NCI-H1694 treated with DMSO at 0.1 percent for 48 hours (cell line): Measurements from ENCODE around the gene HIRA.
"Not testable (repeated sequence)": the region's sequence is repeated elsewhere in the genome, so short reads cannot be mapped to it uniquely, and the experiment has no call there.

Experiments used
- DNase-seq: peaks from one replicate; lab custom pipeline; 2025; lab: John Stamatoyannopoulos, UW

The HIRA gene

DNA sequence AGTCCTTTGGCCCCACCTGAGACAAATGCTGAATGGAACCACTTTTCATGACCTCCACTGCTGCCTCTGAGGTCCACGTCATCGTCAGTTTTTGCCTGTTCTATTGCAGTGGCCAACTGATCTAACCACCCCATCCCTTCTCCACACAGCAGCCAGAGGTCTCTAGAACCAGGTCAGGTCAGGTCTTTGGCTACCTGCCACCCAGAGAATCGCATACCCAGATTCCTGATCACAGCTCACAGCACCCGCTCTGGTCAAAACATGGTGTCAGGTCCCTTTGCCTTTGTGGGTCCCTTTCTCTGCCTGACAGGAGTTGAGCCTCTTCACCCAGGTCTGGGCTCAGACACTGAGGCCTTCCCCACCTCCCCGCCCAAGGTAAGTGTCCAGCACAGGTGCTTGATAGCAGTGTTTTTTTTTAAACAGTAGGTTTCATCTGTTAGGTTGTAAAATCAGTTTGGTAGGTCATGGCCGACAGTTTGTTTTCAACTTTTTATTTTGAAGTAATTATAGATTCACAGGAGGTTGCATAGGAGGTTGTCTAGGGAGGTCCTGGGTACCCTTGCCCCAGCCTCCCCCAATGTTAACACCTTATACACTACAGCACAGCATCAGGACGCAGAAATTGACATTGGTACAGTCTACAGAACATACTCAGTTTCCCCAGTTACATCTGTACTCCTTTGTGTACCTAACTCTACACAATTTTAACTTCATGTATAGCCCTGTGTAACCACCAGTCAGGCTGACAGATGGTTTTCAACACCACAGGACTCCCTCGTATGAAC lies 9.1 kb upstream of the HIRA start:
- DNase-seq, result no peak

DNA sequence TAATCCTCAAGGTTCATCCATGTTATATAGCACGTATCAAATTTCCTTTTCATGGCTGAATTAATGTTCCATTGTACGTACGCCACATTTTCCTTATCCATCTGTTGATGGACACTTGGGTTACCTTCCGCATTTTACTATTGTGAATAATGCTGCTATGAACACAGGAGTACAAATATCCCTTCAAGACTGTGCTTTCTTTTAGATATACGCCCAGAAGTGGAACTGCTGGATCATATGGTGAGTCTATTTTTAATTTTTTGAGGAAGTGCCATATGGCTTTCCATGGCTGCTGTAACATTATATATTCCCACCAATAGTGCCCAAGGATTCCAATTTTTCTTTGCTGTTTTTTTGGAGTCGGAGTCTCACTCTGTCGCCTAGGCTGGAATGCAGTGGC lies 6.8 kb upstream of the HIRA start:
- DNase-seq, result peak; percentile 31

DNA sequence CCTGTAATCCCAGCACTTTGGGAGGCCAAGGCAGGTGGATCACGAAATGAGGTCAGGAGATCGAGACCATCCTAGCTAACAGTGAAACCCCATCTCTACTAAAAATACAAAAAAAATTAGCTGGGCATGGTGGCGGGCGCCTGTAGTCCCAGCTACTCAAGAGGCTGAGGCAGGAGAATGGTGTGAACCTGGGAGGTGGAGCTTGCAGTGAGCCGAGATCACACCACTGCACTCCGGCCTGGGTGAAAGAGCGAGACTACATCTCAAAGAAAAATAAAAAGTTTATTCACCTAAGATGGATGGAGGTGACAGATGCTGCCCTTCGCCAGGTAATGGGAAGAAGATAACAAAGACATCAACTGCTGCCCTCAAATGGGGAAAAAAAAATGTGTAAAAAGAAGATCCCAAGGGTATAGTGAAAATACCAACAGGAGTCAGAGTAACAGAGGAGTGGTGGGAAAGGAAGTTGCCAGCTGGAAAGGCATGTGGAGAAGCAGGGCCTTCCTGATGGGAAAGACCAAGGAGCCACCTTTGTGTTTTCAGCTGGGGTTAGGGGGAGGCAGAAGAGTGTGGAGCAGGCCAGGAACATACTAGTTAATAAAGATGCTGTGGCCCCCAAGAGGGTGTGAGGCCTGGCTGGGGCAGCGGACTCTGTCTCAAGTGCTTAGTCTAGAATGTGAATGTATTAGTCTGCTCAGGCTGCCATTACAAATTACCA lies 5.1 kb upstream of the HIRA start:
- not testable (repeated sequence) for DNase-seq

DNA sequence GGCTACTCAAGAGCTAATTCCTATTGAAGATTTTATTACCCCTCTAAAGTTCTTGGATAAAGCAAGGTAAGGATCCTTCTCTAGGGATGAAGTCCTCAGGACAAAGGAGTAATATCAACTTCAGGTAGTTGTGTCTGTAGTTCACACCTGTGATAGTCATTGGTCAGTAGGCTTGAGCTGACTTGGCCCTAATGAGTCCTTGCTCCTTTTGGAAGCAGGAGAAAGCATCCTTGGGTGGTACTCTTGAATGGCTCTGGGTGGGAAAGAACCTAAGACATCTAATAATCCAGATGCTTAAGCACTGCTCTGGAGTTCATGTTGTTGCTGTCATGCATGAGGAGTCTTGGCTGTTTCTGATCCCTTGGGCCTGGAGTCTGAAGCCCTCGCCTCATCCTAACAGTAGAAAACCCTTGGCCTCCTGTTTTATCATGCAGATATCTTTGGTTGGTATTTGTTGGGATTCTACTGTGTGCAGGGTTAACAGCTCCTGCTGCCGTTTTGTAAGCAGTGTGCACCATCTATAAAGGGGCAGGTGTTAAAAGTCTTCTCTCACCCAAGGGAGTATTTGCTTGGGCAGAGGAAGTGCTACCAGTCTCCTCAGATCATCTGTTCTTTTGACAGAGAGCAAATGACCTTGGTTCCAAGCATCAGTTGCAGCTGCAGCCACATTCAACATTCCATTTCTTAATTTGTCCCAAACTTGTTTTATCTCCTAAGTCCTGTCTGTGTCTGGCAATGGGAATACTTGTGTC lies 3.5 kb upstream of the HIRA start:
- DNase-seq, result no peak

DNA sequence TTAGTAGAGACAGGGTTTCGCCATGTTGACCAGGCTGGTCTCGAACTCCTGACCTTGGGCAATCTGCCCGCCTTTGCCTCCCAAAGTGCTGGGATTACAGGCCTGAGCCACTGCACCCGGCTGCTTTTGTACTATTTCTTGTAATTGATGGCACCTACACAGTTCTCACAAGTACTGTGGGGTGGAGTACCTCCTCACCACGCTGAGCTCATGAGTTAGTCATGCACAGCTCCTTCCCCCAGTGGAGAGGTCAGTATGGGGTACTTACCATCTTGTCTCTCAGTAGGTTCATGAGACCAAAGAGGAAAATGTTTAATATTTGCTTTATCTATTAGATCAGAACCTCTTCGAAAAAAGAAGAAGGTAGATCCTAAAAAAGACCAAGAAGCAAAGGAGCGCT lies 2.9 kb upstream of the HIRA start:
- DNase-seq, result no peak

DNA sequence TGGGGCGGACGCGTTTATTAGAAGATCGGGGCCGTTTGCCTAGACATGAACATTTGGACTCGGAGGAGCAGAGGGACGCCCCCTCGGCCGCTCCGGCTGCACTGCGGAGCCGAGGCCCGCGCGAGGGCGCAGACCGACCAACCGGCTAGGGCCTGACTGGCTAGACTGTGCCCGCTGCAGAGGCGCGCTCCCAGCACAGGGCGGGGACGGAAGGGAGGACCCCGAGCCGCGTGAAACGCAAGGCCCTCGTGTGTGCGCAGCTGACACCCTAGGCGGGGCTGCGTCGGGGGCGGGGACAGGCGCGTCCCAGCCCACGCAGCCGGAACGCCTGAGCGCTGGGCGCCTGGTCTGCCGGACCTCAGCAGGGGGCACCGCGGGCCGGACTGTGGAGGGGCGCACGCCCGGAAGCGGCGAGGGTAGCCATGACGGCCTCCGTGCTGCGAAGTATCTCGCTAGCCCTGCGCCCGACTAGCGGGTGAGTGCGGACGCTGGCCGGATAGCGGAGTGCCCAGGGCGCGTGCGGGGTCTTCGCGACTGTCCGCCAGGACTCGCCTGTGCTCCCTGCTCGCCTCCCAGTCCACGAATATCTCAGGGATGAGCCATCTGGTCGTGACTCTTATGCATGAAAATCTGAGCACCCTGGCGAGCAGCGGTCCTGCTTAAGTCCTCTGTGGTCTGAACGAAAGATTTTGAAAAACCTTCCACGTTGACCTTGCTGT lies 759 bp upstream of the HIRA start, which contains the start of gene MRPL40:
TSS of gene MRPL40 (plus strand) at position 413 of the 719 bp plus-strand sequence. CDS start at position 423, 10 bp downstream.
- peak; percentile 72 for DNase-seq

DNA sequence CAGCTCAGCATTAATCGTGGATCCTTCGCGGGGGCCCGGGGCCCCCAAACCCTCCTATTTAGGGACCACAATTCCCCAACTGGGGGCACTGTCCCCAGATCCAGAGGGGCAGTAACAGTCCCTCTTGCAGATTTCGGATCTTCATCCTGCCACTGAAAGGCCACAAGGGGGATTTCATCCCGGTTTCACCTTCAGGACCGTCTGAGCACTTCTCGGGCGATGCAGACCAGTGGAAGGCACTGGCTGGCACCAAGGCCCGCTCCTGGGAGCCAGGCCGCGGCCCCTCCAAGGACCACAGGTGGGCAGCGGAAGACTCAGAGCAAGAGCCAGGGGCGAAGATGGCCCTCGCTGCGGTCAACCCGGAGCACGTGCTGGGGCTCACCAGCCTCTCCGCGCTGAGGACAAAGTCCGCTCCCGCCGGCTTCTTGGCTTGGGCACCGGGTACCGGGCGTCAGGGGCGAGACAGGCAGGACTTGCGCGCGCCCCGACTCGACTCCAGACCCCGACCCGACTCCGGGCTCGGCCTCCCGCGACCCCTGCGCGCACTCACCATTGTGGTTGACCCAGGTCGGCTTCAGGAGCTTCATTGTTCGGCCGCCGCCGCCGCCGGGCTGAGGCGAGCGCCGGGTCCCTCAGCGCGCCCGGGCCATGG lies 517 bp downstream of the HIRA start:
- DNase-seq, result no peak

DNA sequence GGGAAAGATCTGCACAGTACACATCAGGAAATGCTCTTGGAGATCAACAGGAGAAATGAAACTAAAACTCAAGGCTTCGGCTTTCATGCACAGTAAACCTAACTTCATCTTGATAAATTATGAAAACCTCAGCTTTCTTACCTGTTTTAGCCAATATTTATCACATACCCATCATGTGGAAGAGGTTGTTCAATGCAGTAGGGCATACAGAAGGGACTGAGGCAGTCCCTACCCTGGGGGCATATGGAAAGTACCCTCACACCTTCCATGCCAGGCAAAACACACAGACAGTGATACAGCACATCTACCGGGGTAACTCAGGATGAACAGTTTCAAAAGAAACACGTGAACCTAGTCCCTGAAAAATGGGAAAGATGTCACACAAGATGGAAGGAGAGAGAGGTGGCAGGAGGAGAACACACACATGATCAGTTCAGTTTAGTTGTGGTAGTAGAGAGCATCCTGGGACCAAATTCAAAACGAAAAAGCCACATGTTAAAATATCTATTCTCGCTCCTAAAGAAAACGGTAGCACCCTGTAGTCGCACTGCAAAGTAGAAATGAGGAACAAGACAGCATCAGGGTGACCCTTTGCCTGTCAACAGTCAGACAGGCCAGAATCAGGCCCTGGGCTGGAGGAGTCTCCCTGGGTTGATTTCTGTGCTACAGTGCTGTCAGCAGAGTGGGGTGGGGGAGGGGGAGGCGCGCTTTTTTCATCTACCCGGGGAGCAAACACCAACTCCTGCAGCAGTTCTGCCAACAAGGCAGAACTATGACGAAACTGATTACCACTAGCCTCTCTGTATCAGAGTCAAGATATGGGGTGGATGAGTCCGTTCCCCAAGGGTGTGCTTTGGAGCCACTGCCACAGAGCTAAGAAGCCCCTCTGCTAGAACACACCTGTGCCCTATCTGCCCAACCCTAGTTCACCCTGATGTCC lies 1.3 kb downstream of the HIRA start:
- no peak for DNase-seq

DNA sequence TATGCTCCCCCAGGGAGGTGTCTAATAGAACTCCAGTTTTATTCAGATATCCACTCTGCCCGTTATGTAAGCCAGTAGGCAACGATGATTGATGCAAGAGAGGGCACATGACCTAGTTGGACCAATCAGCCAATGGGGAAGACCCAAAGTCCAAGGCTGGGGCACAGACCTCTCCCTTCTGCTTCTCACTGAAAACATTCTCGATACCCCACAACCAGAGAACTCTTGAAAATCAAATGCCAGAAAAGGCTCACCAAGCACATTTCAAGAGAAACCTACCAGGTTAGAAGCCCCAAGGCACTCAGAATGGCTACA lies 7.4 kb downstream of the HIRA start:
- no peak for DNase-seq

DNA sequence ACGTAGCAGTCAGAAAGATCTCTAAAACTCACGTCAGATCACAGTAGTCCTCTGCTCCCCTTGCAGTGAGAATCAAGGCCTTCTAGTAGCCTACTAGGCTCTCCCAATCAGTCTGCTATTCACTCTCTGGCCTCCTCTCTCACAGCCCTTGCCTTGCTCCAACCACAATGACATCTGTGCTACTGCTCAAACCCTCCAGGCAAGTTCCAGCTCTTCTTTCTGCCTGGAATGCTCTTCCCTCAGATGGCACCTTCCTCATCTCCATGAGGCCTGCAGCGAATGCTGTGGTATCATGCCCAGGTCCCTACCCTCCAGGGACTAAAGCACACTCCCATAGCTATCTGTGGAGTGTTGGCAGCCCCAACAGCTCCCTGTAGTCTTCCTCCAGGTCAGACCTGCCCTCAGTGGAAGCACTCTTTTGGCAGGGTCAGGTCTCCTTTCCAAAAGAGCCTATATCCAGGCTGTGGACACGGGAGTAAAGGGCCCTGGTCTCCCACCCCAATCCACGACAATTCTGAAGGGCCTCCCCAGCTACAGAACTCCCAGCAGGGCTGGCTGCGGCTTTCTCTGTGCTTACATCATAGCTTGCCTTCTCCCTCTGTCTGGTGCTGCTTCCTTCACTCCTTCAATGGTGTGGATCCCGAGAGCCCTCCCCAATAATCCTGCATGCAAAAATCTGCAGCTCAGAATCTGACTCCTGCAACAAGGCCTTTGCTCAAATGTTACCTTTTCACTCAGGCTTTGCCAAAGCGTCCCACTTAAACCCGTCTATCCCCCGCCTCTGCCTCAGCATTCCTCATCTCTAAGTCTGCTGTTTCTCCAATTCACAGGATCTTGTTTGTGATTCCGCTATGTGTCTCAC lies 8.9 kb downstream of the HIRA start:
- no peak for DNase-seq

DNA sequence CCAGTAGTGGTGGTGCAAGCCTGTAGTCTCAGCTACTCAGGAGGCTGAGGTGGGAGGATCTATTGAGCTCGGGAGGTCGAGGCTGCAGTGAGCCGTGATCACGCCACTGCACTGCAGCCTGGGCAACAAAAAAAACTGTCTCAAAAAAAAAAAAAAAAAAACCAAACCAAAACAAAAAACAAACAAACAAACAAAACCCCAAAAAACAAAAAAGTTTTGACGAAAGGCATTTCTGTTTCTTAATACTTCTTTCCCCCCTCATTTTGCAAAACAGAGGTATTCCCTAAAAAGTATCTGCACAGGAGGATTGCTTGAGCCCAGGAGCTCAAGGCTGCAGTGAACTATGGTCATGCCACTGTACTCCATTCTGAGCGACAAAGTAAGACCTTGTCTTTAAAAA lies 11.2 kb downstream of the HIRA start:
- no peak for DNase-seq

DNA sequence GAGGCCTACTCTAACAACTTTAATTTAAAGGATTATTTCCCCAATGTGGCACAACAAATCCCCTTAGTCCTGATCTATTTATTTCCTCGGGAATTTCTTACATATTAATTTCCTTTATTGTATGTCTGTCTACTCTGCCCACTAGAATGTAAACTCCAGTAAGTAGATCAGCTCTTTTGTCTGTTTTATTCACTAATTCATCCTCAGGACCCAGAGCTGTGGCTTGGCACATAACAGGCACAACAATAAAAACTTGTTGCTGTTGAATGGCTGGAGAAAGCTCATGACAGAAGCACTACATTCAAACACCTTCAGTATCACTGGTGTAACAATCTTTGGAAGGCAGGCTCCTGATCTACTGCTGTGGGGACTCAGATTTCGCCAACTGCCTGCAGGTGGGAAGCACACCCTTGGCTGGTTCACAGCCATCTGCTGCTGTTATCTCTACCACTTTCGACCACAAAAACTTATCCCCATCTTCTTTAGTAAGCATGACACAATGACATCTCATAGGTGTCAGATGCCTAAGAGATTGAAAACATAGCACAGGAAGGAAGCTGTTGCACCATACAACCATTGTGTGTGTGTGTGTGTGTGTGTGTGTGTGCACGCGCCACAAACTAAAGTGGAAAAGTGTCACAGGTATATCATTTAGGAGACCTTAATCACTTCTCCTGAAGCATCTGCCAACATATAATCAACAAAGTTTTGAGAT lies 11.9 kb downstream of the HIRA start:
- DNase-seq, result no peak

DNA sequence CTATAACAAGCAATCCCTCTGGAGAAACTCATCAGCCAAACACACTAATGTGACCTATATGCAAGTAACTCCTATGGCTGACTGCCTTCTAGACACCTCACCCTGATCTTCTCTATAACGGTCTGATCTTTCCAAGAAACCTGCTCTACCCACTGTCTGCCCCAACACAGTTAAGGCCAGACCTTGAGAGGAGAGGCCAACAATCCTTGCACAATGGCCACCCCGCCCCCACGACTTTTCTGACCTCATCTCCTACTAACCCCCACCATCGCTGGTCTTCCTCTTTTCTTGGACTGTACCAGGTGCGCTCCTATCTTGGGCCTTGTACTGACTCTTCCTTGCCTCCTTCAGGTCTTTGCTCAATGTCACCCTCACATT lies 12.5 kb downstream of the HIRA start:
- no peak for DNase-seq

DNA sequence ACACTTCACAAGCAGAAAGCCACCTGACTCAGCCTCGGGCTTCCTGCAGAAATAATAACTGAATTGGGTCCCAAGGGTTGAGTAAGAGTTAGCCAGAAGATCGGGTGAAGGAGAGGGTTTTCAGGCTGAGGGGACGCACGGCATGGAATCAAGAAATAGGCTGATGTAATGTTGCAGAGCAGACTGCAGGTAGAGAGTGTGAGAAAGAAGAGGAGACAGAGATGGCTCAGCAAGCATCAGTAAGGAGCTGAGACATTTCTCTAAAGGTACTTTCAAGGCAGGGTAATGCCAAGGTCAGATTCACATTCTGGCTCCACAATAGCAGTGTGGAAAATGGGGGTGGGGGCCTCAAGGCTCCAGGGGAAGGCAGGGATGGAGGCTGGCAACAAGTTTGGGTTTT lies 18.6 kb downstream of the HIRA start:
- DNase-seq, result no peak

DNA sequence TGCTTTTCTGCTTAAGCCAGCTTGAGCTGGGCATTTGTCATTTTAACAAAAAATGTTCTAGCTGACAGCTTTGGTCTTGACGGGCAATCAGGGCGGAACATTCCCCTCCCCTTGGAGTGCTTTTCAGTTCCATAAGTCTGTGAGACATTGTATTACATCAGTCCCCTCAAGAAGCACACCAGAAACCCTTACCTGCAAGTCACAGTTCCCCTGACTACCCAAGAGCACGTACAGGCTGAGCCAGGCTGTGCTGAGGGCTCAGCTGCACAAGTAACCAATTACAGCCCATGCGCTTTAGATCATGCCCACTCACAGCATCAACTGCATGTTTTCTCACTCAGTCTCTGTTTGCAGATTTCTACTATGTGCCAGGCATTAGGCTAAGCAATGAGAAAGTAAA lies 19.1 kb downstream of the HIRA start:
- no peak for DNase-seq

DNA sequence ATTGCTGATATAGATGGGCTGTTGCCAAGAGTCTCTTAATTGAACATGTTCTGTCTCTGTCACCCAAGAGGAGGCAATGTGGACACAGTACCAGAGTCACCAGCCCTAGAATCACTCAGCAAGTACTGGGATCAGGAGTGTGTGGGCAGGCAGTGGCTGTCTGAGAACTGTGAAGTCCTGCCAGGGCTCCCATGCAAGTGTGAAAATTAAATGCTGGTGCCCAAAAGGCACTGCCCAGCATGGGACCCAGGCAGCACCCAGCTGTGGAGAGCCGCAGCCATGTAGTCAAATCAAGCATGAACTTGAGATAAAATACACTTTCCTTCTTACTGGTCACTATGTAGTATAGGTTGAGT lies 19.9 kb downstream of the HIRA start:
- no peak for DNase-seq

DNA sequence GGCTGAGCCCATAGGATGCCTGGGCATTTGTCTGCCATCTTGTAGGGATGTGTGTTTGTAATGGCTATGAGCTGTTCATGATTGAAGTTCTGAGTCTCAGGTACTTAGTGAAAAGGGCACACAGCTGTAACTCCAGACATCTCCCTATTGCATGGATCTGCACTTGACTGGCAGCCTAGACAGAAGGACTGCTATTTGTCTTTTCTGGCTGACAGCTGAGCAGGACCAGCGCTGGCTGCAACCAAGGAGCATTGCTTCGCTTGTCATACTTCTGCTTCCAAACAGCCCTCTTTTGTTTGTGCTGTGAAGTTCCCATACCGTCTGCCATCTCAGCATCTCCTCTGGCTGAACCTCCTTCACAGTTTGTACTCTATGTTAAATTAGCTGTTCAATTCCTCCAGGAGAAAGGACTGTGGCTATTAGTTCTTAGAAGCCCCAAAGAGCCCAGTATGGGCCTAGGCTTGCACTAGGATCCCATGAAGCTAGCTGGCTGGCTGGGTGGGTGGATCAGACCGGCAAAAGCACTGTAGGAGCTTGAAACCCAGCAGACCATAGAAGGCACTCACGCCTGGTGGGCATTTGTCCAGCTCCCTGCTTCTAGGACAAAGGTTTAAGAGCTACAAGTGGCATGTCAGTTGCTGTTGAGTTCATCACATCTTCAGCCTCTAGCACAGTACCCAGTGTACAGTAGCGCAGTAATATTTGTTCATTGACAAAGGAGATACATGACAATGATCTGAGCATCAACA lies 20.4 kb downstream of the HIRA start:
- DNase-seq, result no peak
